Parathyroid adenoma (tissue), 2 donors: ENCODE results near the gene ABCC4.

Source experiments
- H2AFZ ChIP-seq: fragments of 300-600 bp; sonication (generic); one replicate; pipeline ENCODE4 v1.7.0; 2017; ENCODE audit warnings: antibody characterized with exemption, mild to moderate bottlenecking
- H3K27ac ChIP-seq: fragments of 300-600 bp; sonication (generic); one replicate; pipeline ENCODE4 v1.7.0; 2017
- H3K27me3 ChIP-seq: fragments of 300-600 bp; sonication (generic); one replicate; pipeline ENCODE4 v1.7.0; 2017; ENCODE audit warnings: low read length; ENCODE audit not compliant: control insufficient read depth, insufficient read depth
- H3K36me3 ChIP-seq: fragments of 300-600 bp; sonication (generic); one replicate; pipeline ENCODE4 v1.7.0; 2017; ENCODE audit warnings: low read length; ENCODE audit not compliant: control insufficient read depth, insufficient read depth
- H3K4me1 ChIP-seq: fragments of 300-600 bp; sonication (generic); one replicate; pipeline ENCODE4 v1.7.0; 2017; ENCODE audit warnings: control low read depth
- H3K4me2 ChIP-seq: fragments of 300-600 bp; sonication (generic); one replicate; pipeline ENCODE4 v1.7.0; 2017; ENCODE audit warnings: low read length
- H3K4me3 ChIP-seq: fragments of 300-600 bp; sonication (generic); one replicate; pipeline ENCODE4 v1.7.0; 2017; ENCODE audit warnings: low read depth, low read length
- H3K79me2 ChIP-seq: fragments of 300-600 bp; sonication (generic); one replicate; pipeline ENCODE4 v1.7.0; 2017; ENCODE audit warnings: control low read depth
- H3K9ac ChIP-seq: fragments of 300-600 bp; sonication (generic); one replicate; pipeline ENCODE4 v1.7.0; 2017; ENCODE audit warnings: mild to moderate bottlenecking
- H3K9me3 ChIP-seq: fragments of 300-600 bp; sonication (generic); one replicate; pipeline ENCODE4 v1.7.0; 2017; ENCODE audit warnings: low read length; ENCODE audit not compliant: control insufficient read depth
- TF ChIP-seq, protein P1 (sequence below): fragments of 300-600 bp; sonication (generic); IDR thresholded peaks from one replicate; pipeline ENCODE4 v1.7.0; 2017; ENCODE audit warnings: antibody characterized with exemption, mild to moderate bottlenecking
- donor health status: primary hyperparathyroidism.

ABCC4 gene

DNA sequence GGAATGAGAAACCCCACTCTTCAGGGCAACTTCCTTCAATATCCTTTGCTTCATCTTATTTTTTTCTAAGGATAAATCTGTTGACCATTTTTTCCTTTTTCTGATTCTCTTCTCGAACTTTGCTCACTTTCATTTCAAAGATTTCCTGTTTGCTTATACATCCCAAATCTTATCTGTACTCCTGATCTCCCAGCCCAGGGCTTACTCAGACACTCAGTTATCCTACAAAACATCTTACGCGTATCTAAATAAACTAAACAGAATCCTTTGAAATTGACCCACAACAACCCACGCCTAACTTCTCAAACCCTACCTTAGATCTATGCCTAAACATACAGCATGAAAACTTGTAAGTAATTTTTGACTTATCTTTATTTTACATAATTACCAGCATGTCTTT is 179.2 kb downstream of the ABCC4 start:
- no peaks in the 10 kb centered on the region for H3K27me3 ChIP-seq
- H3K4me1 ChIP-seq = no peaks in the 10 kb centered on the region
- no peak overlapping the region for H2AFZ ChIP-seq
- no peaks in the 10 kb centered on the region for H3K9me3 ChIP-seq
- peak overlapping the region; percentile 29 for H3K4me2 ChIP-seq
- H3K79me2 ChIP-seq = no peaks in the 10 kb centered on the region
- no peak overlapping the region for H3K9ac ChIP-seq
- H3K4me3 ChIP-seq = no peak overlapping the region
- no peaks in the 10 kb centered on the region for H3K36me3 ChIP-seq
- TF ChIP-seq, protein P1, sequence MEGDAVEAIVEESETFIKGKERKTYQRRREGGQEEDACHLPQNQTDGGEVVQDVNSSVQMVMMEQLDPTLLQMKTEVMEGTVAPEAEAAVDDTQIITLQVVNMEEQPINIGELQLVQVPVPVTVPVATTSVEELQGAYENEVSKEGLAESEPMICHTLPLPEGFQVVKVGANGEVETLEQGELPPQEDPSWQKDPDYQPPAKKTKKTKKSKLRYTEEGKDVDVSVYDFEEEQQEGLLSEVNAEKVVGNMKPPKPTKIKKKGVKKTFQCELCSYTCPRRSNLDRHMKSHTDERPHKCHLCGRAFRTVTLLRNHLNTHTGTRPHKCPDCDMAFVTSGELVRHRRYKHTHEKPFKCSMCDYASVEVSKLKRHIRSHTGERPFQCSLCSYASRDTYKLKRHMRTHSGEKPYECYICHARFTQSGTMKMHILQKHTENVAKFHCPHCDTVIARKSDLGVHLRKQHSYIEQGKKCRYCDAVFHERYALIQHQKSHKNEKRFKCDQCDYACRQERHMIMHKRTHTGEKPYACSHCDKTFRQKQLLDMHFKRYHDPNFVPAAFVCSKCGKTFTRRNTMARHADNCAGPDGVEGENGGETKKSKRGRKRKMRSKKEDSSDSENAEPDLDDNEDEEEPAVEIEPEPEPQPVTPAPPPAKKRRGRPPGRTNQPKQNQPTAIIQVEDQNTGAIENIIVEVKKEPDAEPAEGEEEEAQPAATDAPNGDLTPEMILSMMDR = no peak
- no peak overlapping the region for H3K27ac ChIP-seq

DNA sequence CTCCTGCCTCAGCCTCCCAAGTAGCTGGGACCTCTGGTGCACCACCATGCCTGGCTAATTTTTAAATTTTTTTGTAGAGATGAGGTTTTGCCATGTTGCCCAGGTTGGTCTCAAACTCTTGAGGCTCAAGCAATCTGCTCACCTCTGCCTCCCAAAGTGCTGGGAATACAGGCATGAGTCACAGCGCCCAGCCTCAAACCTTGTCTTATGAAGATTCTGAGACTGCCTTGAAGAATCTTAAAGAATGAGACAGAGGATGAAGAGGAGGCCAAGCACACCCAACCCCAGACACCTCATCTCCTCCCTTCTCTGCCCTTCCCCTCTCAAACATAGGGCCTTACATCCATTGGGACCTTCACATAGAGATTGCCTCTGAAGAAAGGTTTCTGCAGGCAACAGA is 179.7 kb downstream of the ABCC4 start:
- no peak overlapping the region for H3K27ac ChIP-seq
- no peaks in the 10 kb centered on the region for H3K36me3 ChIP-seq
- no peaks in the 10 kb centered on the region for H3K79me2 ChIP-seq
- no peaks in the 10 kb centered on the region for H3K27me3 ChIP-seq
- H3K4me3 ChIP-seq = no peak overlapping the region
- H3K4me1 ChIP-seq = no peaks in the 10 kb centered on the region
- no peaks in the 10 kb centered on the region for H3K9me3 ChIP-seq
- TF ChIP-seq, protein P1 = no peak
- no peak overlapping the region for H2AFZ ChIP-seq
- no peak overlapping the region for H3K9ac ChIP-seq
- peak overlapping the region; percentile 29 for H3K4me2 ChIP-seq

DNA sequence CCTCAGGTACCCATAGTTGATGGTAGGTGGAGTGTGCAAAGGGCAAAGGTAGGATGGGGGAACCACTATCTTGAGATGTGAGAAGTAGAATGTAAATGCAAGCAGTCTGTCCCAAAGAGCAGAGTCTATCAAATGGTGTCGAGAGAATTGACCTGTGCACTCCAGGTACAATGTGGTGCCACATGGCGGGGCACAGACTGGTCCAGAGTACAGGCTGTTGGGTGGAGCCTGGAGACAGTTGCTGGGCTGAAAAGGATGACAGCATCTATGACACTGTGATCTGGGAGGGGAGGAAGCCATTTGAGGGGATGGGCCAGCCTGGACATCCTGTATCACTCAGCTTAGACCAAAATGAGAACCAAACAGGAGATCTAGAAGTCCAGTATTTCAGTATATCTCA is 180.6 kb downstream of the ABCC4 start:
- Histone ChIP-seq H3K79me2 (no peaks in the 10 kb centered on the region), H3K4me1 (no peaks in the 10 kb centered on the region), H3K27ac (no peak overlapping the region), H3K9ac (no peak overlapping the region), H3K4me3 (no peak overlapping the region), H2AFZ (no peak overlapping the region), H3K27me3 (no peaks in the 10 kb centered on the region), H3K4me2 (no peak overlapping the region), H3K9me3 (no peaks in the 10 kb centered on the region), H3K36me3 (no peaks in the 10 kb centered on the region)
- TF ChIP-seq, protein P1 = no peak

DNA sequence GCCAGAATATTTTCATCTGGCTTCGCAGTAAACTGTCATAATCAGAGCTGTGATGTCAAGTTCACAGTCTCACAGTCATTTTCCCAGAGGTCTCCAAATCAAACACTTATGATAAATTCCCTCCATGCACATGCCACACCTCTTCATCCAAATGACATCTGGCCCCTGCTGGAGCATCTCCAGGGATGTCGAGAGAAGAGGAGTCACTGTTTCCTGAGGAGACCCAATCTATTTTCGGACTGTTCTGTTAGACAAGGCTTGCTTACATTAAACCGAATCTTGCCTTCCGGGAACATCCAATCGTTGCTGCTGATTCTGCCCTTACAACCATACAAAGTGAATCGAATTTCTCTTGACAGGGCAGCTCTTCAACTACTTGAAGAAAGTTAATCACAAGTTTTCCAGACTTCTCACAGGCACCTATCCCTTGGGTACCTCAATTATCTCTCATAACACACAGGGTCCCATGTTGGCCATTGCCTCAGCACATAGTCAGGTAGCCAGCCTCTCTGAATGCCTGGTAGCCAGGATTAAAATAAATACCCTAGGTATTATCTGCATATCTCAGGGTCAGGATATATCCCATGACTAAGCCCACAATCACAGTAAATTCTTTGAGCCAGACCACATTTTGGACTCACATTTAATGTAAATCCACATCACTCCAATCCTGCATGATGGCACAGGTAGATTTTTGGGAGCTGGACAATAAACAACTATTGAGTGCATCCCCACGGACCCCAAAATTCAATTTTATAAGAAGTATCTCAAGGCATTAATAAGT is 182.5 kb downstream of the ABCC4 start:
- no peaks in the 10 kb centered on the region for H3K4me1 ChIP-seq
- H3K4me2 ChIP-seq = no peak overlapping the region
- H3K27ac ChIP-seq = no peak overlapping the region
- no peak overlapping the region for H2AFZ ChIP-seq
- H3K9ac ChIP-seq = no peak overlapping the region
- H3K9me3 ChIP-seq = no peaks in the 10 kb centered on the region
- TF ChIP-seq, protein P1 = no peak
- H3K79me2 ChIP-seq = no peaks in the 10 kb centered on the region
- no peak overlapping the region for H3K4me3 ChIP-seq
- no peaks in the 10 kb centered on the region for H3K27me3 ChIP-seq
- no peaks in the 10 kb centered on the region for H3K36me3 ChIP-seq

DNA sequence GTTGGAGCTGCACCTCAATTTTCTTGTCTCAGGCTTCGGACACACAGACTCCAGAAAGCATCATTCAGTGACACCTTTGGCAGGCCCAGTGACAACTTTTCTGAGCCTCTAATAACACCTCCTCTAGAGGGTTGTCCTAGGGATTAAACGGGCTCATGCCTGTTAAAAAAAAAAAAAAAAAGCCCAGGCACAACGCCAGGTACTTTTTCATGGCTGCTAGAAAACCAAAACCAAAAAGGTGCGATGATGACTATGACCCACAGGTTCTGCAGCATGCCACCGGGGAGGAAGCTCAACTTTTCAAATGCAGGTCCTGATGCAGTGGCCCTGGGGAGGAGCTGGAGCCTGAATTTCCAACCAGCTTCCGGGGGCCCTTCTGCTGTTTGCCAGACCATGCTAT is 184.2 kb downstream of the ABCC4 start:
- Histone ChIP-seq H3K79me2 (no peaks in the 10 kb centered on the region), H3K4me1 (no peaks in the 10 kb centered on the region), H3K4me2 (no peak overlapping the region), H3K36me3 (no peaks in the 10 kb centered on the region), H3K27ac (no peak overlapping the region), H3K27me3 (no peaks in the 10 kb centered on the region), H3K9me3 (no peaks in the 10 kb centered on the region), H3K4me3 (no peak overlapping the region), H3K9ac (no peak overlapping the region), H2AFZ (no peak overlapping the region)
- TF ChIP-seq, protein P1 = no peak
